ENCODE data around the gene SLC35A5. TPM values are rescaled to one million over a fixed set of nuclear protein-coding genes. Genes with fewer than 3 reads are reported as not detected.

SLC35A5 gene
- total RNA-seq: 39.6 and 47.2 TPM in 2 replicates

GRCh38 chr3:112561734-112562529, at the start of gene SLC35A5, which contains the start of gene ATG3:
SLC35A5 (plus strand) TSS chr3:112562045; CDS start chr3:112563404, 1,359 bp downstream.
ATG3 (minus strand) TSS chr3:112561962; CDS start chr3:112561528, 434 bp downstream.

Other genes starting within 250 kb of the SLC35A5 start
- 3.7 and 4.6 TPM in 2 replicates for gene CD200, start 228.9 kb upstream of the SLC35A5 start, total RNA-seq
- gene BTLA, start 62.6 kb upstream of the SLC35A5 start, total RNA-seq: not detected in 2 replicates
- 74.0 and 84.3 TPM in 2 replicates for gene ATG3, start 83 bp upstream of the SLC35A5 start, total RNA-seq
- 39.5 and 308 TPM in 2 replicates for gene CCDC80, start 79.1 kb downstream of the SLC35A5 start, total RNA-seq